ENCODE data around the gene PRSS38.
"Not testable (repeated sequence)": the region's sequence is repeated elsewhere in the genome, so short reads cannot be mapped to it uniquely, and the experiment has no call there.

Gene PRSS38

GRCh38 chr1:227844320-227845146 lies 29.1 kb downstream of the PRSS38 start:
- Mint-ChIP-seq H3K4me3 (no peak overlapping the region), H3K27ac (no peak overlapping the region), H3K9me3 (peaks cover 4% of the 10 kb centered on the region), H3K4me1 (no peaks in the 10 kb centered on the region), H3K36me3 (no peaks in the 10 kb centered on the region)
- DNase-seq (ENCODE audit: low spot score in 2 of 2) (no peak), ATAC-seq (no peak)

GRCh38 chr1:227845147-227845458 lies 29.6 kb downstream of the PRSS38 start:
- Mint-ChIP-seq H3K27ac (no peak overlapping the region), H3K36me3 (no peaks in the 10 kb centered on the region), H3K4me1 (no peaks in the 10 kb centered on the region), H3K4me3 (no peak overlapping the region), H3K9me3 (peaks cover 4% of the 10 kb centered on the region)
- no peak for ATAC-seq
- DNase-seq (ENCODE audit: low spot score in 2 of 2) = no peak

- Mint-ChIP-seq H3K4me3 (no peak overlapping the region), H3K4me1 (no peaks in the 10 kb centered on the region), H3K36me3 (no peaks in the 10 kb centered on the region), H3K9me3 (peaks cover 4% of the 10 kb centered on the region), H3K27ac (no peak overlapping the region)
- no peak for ATAC-seq
- DNase-seq (ENCODE audit: low spot score in 2 of 2) = no peak
Measured at GRCh38 chr1:227845519-227845918, 30.0 kb downstream of the PRSS38 start.

- DNase-seq (ENCODE audit: low spot score in 2 of 2) = no peak
- Mint-ChIP-seq H3K4me3 (no peak overlapping the region), H3K27ac (peak overlapping the region; percentile 11), H3K4me1 (no peaks in the 10 kb centered on the region), H3K36me3 (no peaks in the 10 kb centered on the region), H3K9me3 (peaks cover 4% of the 10 kb centered on the region)
- no peak for ATAC-seq
Measured at GRCh38 chr1:227846265-227846858, 30.9 kb downstream of the PRSS38 start.

- not testable (repeated sequence) for H3K4me3 Mint-ChIP-seq; H3K36me3 Mint-ChIP-seq; ATAC-seq; H3K4me1 Mint-ChIP-seq; H3K9me3 Mint-ChIP-seq; H3K27ac Mint-ChIP-seq; DNase-seq (ENCODE audit: low spot score in 2 of 2)
Measured at GRCh38 chr1:227847046-227847445, 31.6 kb downstream of the PRSS38 start.

- H3K4me3 Mint-ChIP-seq = no peak overlapping the region
- no peak overlapping the region for H3K27ac Mint-ChIP-seq
- DNase-seq (ENCODE audit: low spot score in 2 of 2) = no peak
- peaks cover 4% of the 10 kb centered on the region for H3K9me3 Mint-ChIP-seq
- no peak for ATAC-seq
- H3K4me1 Mint-ChIP-seq = no peaks in the 10 kb centered on the region
- H3K36me3 Mint-ChIP-seq = peaks cover 6% of the 10 kb centered on the region
Measured at GRCh38 chr1:227848430-227848932, 33.0 kb downstream of the PRSS38 start.

- Mint-ChIP-seq H3K4me3 (no peak overlapping the region), H3K36me3 (peaks cover 6% of the 10 kb centered on the region), H3K4me1 (no peaks in the 10 kb centered on the region), H3K9me3 (peaks cover 4% of the 10 kb centered on the region), H3K27ac (no peak overlapping the region)
- DNase-seq (ENCODE audit: low spot score in 2 of 2) = no peak
- no peak for ATAC-seq
Measured at GRCh38 chr1:227849251-227849650, 33.8 kb downstream of the PRSS38 start.

GRCh38 chr1:227854189-227854588 lies 38.7 kb downstream of the PRSS38 start:
- DNase-seq (ENCODE audit: low spot score in 2 of 2) (no peak), ATAC-seq (no peak)
- no peak overlapping the region for H3K4me3 Mint-ChIP-seq
- H3K27ac Mint-ChIP-seq = no peak overlapping the region
- peaks cover 6% of the 10 kb centered on the region for H3K36me3 Mint-ChIP-seq
- H3K9me3 Mint-ChIP-seq = no peaks in the 10 kb centered on the region
- H3K4me1 Mint-ChIP-seq = no peaks in the 10 kb centered on the region

- H3K36me3 Mint-ChIP-seq = peaks cover 6% of the 10 kb centered on the region
- H3K9me3 Mint-ChIP-seq = no peaks in the 10 kb centered on the region
- no peak overlapping the region for H3K4me3 Mint-ChIP-seq
- no peaks in the 10 kb centered on the region for H3K4me1 Mint-ChIP-seq
- no peak overlapping the region for H3K27ac Mint-ChIP-seq
- no peak for ATAC-seq
- no peak for DNase-seq (ENCODE audit: low spot score in 2 of 2)
Measured at GRCh38 chr1:227855687-227856086, 40.2 kb downstream of the PRSS38 start.

GRCh38 chr1:227856147-227856858 lies 40.8 kb downstream of the PRSS38 start:
- Mint-ChIP-seq H3K9me3 (no peaks in the 10 kb centered on the region), H3K36me3 (peaks cover 6% of the 10 kb centered on the region), H3K27ac (no peak overlapping the region), H3K4me3 (no peak overlapping the region), H3K4me1 (no peaks in the 10 kb centered on the region)
- DNase-seq (ENCODE audit: low spot score in 2 of 2) = no peak
- no peak for ATAC-seq

GRCh38 chr1:227864882-227865281 lies 49.4 kb downstream of the PRSS38 start:
- no peak overlapping the region for H3K4me3 Mint-ChIP-seq
- H3K27ac Mint-ChIP-seq = no peak overlapping the region
- no peak for DNase-seq (ENCODE audit: low spot score in 2 of 2)
- H3K4me1 Mint-ChIP-seq = peaks cover 9% of the 10 kb centered on the region
- H3K36me3 Mint-ChIP-seq = no peaks in the 10 kb centered on the region
- H3K9me3 Mint-ChIP-seq = peaks cover 6% of the 10 kb centered on the region
- ATAC-seq = no peak

GRCh38 chr1:227869279-227869842 lies 53.9 kb downstream of the PRSS38 start:
- Mint-ChIP-seq H3K9me3 (peaks cover 9% of the 10 kb centered on the region), H3K27ac (no peak overlapping the region), H3K4me1 (peaks cover 22% of the 10 kb centered on the region), H3K4me3 (peak overlapping the region; percentile 6), H3K36me3 (no peaks in the 10 kb centered on the region)
- ATAC-seq (peak; percentile 61), DNase-seq (ENCODE audit: low spot score in 2 of 2) (no peak)

GRCh38 chr1:227869851-227870305 lies 54.4 kb downstream of the PRSS38 start:
- peak overlapping the region; percentile 6 for H3K4me3 Mint-ChIP-seq
- no peak for DNase-seq (ENCODE audit: low spot score in 2 of 2)
- no peaks in the 10 kb centered on the region for H3K36me3 Mint-ChIP-seq
- H3K4me1 Mint-ChIP-seq = peaks cover 22% of the 10 kb centered on the region
- no peak overlapping the region for H3K27ac Mint-ChIP-seq
- peaks cover 4% of the 10 kb centered on the region for H3K9me3 Mint-ChIP-seq
- ATAC-seq = peak; percentile 43

GRCh38 chr1:227870366-227870765 lies 54.9 kb downstream of the PRSS38 start:
- no peak for ATAC-seq
- H3K4me1 Mint-ChIP-seq = peaks cover 22% of the 10 kb centered on the region
- no peak for DNase-seq (ENCODE audit: low spot score in 2 of 2)
- no peaks in the 10 kb centered on the region for H3K36me3 Mint-ChIP-seq
- H3K4me3 Mint-ChIP-seq = no peak overlapping the region
- no peak overlapping the region for H3K27ac Mint-ChIP-seq
- peaks cover 3% of the 10 kb centered on the region for H3K9me3 Mint-ChIP-seq

GRCh38 chr1:227871892-227872291 lies 56.4 kb downstream of the PRSS38 start:
- H3K36me3 Mint-ChIP-seq = not testable (repeated sequence)

More at GRCh38 chr1:227871892-227872291, 56.4 kb downstream of the PRSS38 start:
- peaks cover 22% of the 10 kb centered on the region for H3K4me1 Mint-ChIP-seq
- ATAC-seq; DNase-seq (ENCODE audit: low spot score in 2 of 2); H3K9me3 Mint-ChIP-seq; H3K27ac Mint-ChIP-seq; H3K4me3 Mint-ChIP-seq: not testable (repeated sequence)
